PFSK-1 (cell line): ENCODE data around the gene ARHGAP6.

Experiments used
- FOXP2 ChIP-seq: optimal IDR thresholded peaks from 2 replicates; pipeline ENCODE3; 2011; ENCODE audit warnings: borderline replicate concordance, control low read depth, inconsistent platforms; ENCODE audit not compliant: insufficient read depth; ENCODE audit errors: extremely low read length, extremely low read depth
- POLR2AphosphoS5 ChIP-seq: IDR thresholded peaks from 2 replicates; pipeline ENCODE4 v1.6.1; 2012; ENCODE audit warnings: low read depth, mild to moderate bottlenecking, control low read depth, low read length, moderate library complexity
- REST ChIP-seq, 2 experiments: IDR thresholded peaks; 2 replicates each; pipeline versions ENCODE4 v1.6.1 to v1.8.0; 2011 to 2012; ENCODE audit warnings: low read depth in 2 of 2, low read length in 2 of 2, control low read depth in 1 of 2, inconsistent platforms in 1 of 2, mild to moderate bottlenecking in 1 of 2, moderate library complexity in 1 of 2; ENCODE audit not compliant: insufficient read depth in 1 of 2
- SIN3A ChIP-seq: IDR thresholded peaks from 2 replicates; pipeline ENCODE4 v1.6.1; 2012; ENCODE audit warnings: mild to moderate bottlenecking, low read length, moderate library complexity, borderline replicate concordance; ENCODE audit not compliant: insufficient read depth
- TAF1 ChIP-seq: IDR thresholded peaks from 2 replicates; pipeline ENCODE4 v1.6.1; 2012; ENCODE audit warnings: low read length, control low read depth, borderline replicate concordance; ENCODE audit not compliant: insufficient read depth

The ARHGAP6 gene

GRCh38 chrX:11628399-11628798 is 37.3 kb downstream of the ARHGAP6 start:
- no peak for TF ChIP-seq FOXP2
- no peak for TF ChIP-seq SIN3A
- no peak for TF ChIP-seq REST (IDR thresholded peaks at IDR 0.05; ENCODE audit: insufficient read depth in 1 of 2, low read depth in 2 of 2, low read length in 2 of 2)
- no peak for TF ChIP-seq POLR2AphosphoS5

GRCh38 chrX:11626351-11626750 is 39.4 kb downstream of the ARHGAP6 start:
- TF ChIP-seq SIN3A: no peak
- no peak for TF ChIP-seq TAF1
- TF ChIP-seq REST (IDR thresholded peaks at IDR 0.05; ENCODE audit: insufficient read depth in 1 of 2, low read depth in 2 of 2, low read length in 2 of 2): no peak
- TF ChIP-seq FOXP2: no peak

- no peak for TF ChIP-seq FOXP2
- no peak for TF ChIP-seq POLR2AphosphoS5
- no peak for TF ChIP-seq SIN3A
- TF ChIP-seq TAF1: no peak
- no peak for TF ChIP-seq REST (IDR thresholded peaks at IDR 0.05; ENCODE audit: insufficient read depth in 1 of 2, low read depth in 2 of 2, low read length in 2 of 2)
Observed at GRCh38 chrX:11619441-11619840, 46.3 kb downstream of the ARHGAP6 start.

- TF ChIP-seq TAF1 (no peak), POLR2AphosphoS5 (no peak), SIN3A (no peak), REST (IDR thresholded peaks at IDR 0.05; ENCODE audit: insufficient read depth in 1 of 2, low read depth in 2 of 2, low read length in 2 of 2) (no peak)
Observed at GRCh38 chrX:11611965-11612364, 53.8 kb downstream of the ARHGAP6 start.

- TF ChIP-seq TAF1 (no peak), FOXP2 (no peak), POLR2AphosphoS5 (no peak), REST (IDR thresholded peaks at IDR 0.05; ENCODE audit: insufficient read depth in 1 of 2, low read depth in 2 of 2, low read length in 2 of 2) (no peak), SIN3A (no peak)
Observed at GRCh38 chrX:11611161-11611560, 54.6 kb downstream of the ARHGAP6 start.
